ENCODE measurements around the gene CSTB. TPM values are rescaled to one million over a fixed set of nuclear protein-coding genes. Genes with fewer than 3 reads are reported as not detected.
A peak's percentile ranks its signal among the peaks of the same experiment; 100 is the strongest.

Gene CSTB
- total and polyA plus RNA-seq, 2 donors (not counting 3 experiments of a cell fraction or from before 2014, with no cell fraction given) = 65.8 to 83.7 TPM

DNA sequence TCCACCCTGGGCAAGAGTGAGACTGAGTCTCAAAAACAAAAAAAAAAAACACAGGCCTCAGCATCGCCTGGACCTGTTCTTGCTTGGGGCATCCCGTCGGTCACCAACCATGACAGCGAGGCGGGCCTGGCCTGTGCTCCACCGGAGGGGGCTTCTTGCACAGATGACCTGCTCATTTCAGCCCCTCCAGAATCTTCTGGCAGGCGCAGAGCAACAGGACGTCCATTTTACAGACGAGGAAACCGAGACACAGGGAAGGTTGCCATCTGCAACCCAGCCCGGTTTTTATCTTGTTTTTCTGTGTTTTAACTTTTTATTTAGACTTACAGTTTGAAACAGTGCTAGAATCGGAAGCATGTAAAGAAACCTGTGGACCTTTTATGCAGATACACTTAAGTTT lies 918 bp downstream of the CSTB start:
- no peak for FAIRE-seq

More for the DNA sequence above, 918 bp downstream of the CSTB start:
- TF ChIP-seq POLR2AphosphoS5 (IDR thresholded peaks at IDR 0.05; ENCODE audit: insufficient read depth, low read depth, low read length) (no peak), FOS (IDR thresholded peaks at IDR 0.05; ENCODE audit: borderline replicate concordance, insufficient read depth, low read length) (no peak), POLR2A (IDR thresholded peaks at IDR 0.05; ENCODE audit: low read depth, low read length) (no peak), EZH2 (IDR thresholded peaks at IDR 0.05; ENCODE audit: borderline replicate concordance, low read depth, low read length, severe bottlenecking) (no peak), JUN (IDR thresholded peaks at IDR 0.05; ENCODE audit: borderline replicate concordance, insufficient read depth, insufficient read length, low read depth) (no peak), GATA2 (IDR thresholded peaks at IDR 0.05; ENCODE audit: insufficient read depth, insufficient read length, low read depth, low read length) (no peak), MYC (IDR thresholded peaks at IDR 0.05; ENCODE audit: low read depth, low read length) (no peak)
- TF ChIP-seq, protein P1, sequence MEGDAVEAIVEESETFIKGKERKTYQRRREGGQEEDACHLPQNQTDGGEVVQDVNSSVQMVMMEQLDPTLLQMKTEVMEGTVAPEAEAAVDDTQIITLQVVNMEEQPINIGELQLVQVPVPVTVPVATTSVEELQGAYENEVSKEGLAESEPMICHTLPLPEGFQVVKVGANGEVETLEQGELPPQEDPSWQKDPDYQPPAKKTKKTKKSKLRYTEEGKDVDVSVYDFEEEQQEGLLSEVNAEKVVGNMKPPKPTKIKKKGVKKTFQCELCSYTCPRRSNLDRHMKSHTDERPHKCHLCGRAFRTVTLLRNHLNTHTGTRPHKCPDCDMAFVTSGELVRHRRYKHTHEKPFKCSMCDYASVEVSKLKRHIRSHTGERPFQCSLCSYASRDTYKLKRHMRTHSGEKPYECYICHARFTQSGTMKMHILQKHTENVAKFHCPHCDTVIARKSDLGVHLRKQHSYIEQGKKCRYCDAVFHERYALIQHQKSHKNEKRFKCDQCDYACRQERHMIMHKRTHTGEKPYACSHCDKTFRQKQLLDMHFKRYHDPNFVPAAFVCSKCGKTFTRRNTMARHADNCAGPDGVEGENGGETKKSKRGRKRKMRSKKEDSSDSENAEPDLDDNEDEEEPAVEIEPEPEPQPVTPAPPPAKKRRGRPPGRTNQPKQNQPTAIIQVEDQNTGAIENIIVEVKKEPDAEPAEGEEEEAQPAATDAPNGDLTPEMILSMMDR (IDR thresholded peaks at IDR 0.05; ENCODE audit: extremely low read depth in 1 of 2, insufficient read depth in 1 of 2, low read depth in 1 of 2, low read length in 2 of 2) = no peak
- Histone ChIP-seq H3K4me1 (ENCODE audit: control insufficient read depth, extremely low read depth, insufficient read depth, low read length) (peaks cover 12% of the 10 kb centered on the region), H2AFZ (ENCODE audit: low read depth, low read length) (no peak overlapping the region), H3K9me3 (replicated peaks; ENCODE audit: control insufficient read depth, insufficient read depth, low read length) (no peaks in the 10 kb centered on the region), H3K4me2 (ENCODE audit: insufficient read depth, low read length) (peak overlapping the region; percentile 94), H3K27me3 (ENCODE audit: control insufficient read depth in 2 of 2, insufficient read depth in 2 of 2, low read length in 2 of 2) (peaks cover 2% of the 10 kb centered on the region in 2 experiments), H3K9me1 (replicated peaks; ENCODE audit: control insufficient read depth, extremely low read depth, insufficient read depth, low read length) (no peaks in the 10 kb centered on the region), H3K36me3 (ENCODE audit: control insufficient read depth in 2 of 2, extremely low read depth in 1 of 2, insufficient read depth in 2 of 2, low read length in 2 of 2) (peaks cover 3 to 10% of the 10 kb centered on the region in 2 experiments), H3K9ac (replicated peaks; ENCODE audit: extremely low read depth, insufficient read depth, low read length) (peak overlapping the region; percentile 52), H3K27ac (ENCODE audit: insufficient read depth, low read depth, low read length) (no peak overlapping the region), H3K4me3 (replicated peaks in 1 of 3; ENCODE audit: insufficient read depth in 1 of 3, low read depth in 1 of 3, low read length in 3 of 3) (peak overlapping the region; percentile 64 to 82 (median 72)), H4K20me1 (replicated peaks; ENCODE audit: control insufficient read depth, extremely low read depth, insufficient read depth, low read length) (no peaks in the 10 kb centered on the region), H3K79me2 (ENCODE audit: control insufficient read depth, insufficient read depth, low read length) (peaks cover 18% of the 10 kb centered on the region)
- CTCF ChIA-PET = no interaction called here
- intact Hi-C loops (cut with micrococcal nuclease) = loop anchor here (10.0 kb wide), 1 partner anchor 110 kb away; no protein-coding TSS in a partner anchor
- dilution Hi-C loops (cut with MboI; ENCODE audit: extremely low pct_ligation_motif_present, low sequenced_read_pairs) = no loop called here
- POLR2A ChIA-PET = no interaction called here
- BruUV-seq (replicated peaks) = no TSS peak
- DNase-seq (ENCODE audit: low read depth, low spot score) = no peak
